ENCODE data around the gene COX7B.

- TF ChIP-seq CTCF (IDR thresholded peaks at IDR 0.05) (no peak), EZH2 (IDR thresholded peaks at IDR 0.05) (no peak)
Observed at GRCh38 chrX:77946571-77946970, 47.3 kb downstream of the COX7B start.

Data from neural progenitor cell (in vitro differentiated cells).